ENCODE data around the gene PBX1. TPM values are rescaled to one million over a fixed set of nuclear protein-coding genes. Genes with fewer than 3 reads are reported as not detected.

PBX1 gene
- total and polyA plus RNA-seq, 2 donors (not counting 3 experiments of a cell fraction or from before 2014, with no cell fraction given), result 10.7 to 24.1 TPM

- no TSS peak for BruUV-seq (replicated peaks)
- POLR2A ChIA-PET, result no interaction called here
- no peaks in the 10 kb centered on the region for H3K36me3 ChIP-seq (ENCODE audit: control insufficient read depth in 2 of 2, extremely low read depth in 1 of 2, insufficient read depth in 2 of 2, low read length in 2 of 2)
- H3K79me2 ChIP-seq (ENCODE audit: control insufficient read depth, insufficient read depth, low read length), result no peaks in the 10 kb centered on the region
- no peak overlapping the region for H3K4me3 ChIP-seq (replicated peaks in 1 of 3; ENCODE audit: insufficient read depth in 1 of 3, low read depth in 1 of 3, low read length in 3 of 3)
- no peak overlapping the region for H3K4me2 ChIP-seq (ENCODE audit: insufficient read depth, low read length)
- H3K9me3 ChIP-seq (replicated peaks; ENCODE audit: control insufficient read depth, insufficient read depth, low read length), result no peaks in the 10 kb centered on the region
- no peak overlapping the region for H3K9ac ChIP-seq (replicated peaks; ENCODE audit: extremely low read depth, insufficient read depth, low read length)
- FAIRE-seq (no peak), DNase-seq (ENCODE audit: low read depth, low spot score) (no peak)
- intact Hi-C loops (cut with micrococcal nuclease) (no loop called here), dilution Hi-C loops (cut with MboI; ENCODE audit: extremely low pct_ligation_motif_present, low sequenced_read_pairs) (no loop called here)
- CTCF ChIA-PET, result no interaction called here
- no peak for TF ChIP-seq CTCF (IDR thresholded peaks at IDR 0.05; ENCODE audit: extremely low read depth in 1 of 2, insufficient read depth in 1 of 2, low read depth in 1 of 2, low read length in 2 of 2)
- no peak for TF ChIP-seq JUN (IDR thresholded peaks at IDR 0.05; ENCODE audit: borderline replicate concordance, insufficient read depth, insufficient read length, low read depth)
- TF ChIP-seq POLR2A (IDR thresholded peaks at IDR 0.05; ENCODE audit: low read depth, low read length), result no peak
- TF ChIP-seq EZH2 (IDR thresholded peaks at IDR 0.05; ENCODE audit: borderline replicate concordance, low read depth, low read length, severe bottlenecking), result no peak
- TF ChIP-seq MAX (IDR thresholded peaks at IDR 0.05; ENCODE audit: insufficient read depth, insufficient read length), result no peak
- no peak for TF ChIP-seq GATA2 (IDR thresholded peaks at IDR 0.05; ENCODE audit: insufficient read depth, insufficient read length, low read depth, low read length)
- TF ChIP-seq POLR2AphosphoS5 (IDR thresholded peaks at IDR 0.05; ENCODE audit: insufficient read depth, low read depth, low read length), result no peak
- no peak for TF ChIP-seq FOS (IDR thresholded peaks at IDR 0.05; ENCODE audit: borderline replicate concordance, insufficient read depth, low read length)
- no peak for TF ChIP-seq MYC (IDR thresholded peaks at IDR 0.05; ENCODE audit: low read depth, low read length)
- no peaks in the 10 kb centered on the region for H3K27me3 ChIP-seq (ENCODE audit: control insufficient read depth in 2 of 2, insufficient read depth in 2 of 2, low read length in 2 of 2)
- no peaks in the 10 kb centered on the region for H3K4me1 ChIP-seq (ENCODE audit: control insufficient read depth, extremely low read depth, insufficient read depth, low read length)
- no peak overlapping the region for H3K27ac ChIP-seq (ENCODE audit: insufficient read depth, low read depth, low read length)
- no peaks in the 10 kb centered on the region for H3K9me1 ChIP-seq (replicated peaks; ENCODE audit: control insufficient read depth, extremely low read depth, insufficient read depth, low read length)
- H4K20me1 ChIP-seq (replicated peaks; ENCODE audit: control insufficient read depth, extremely low read depth, insufficient read depth, low read length), result no peaks in the 10 kb centered on the region
- H2AFZ ChIP-seq (ENCODE audit: low read depth, low read length), result no peak overlapping the region
Measured at GRCh38 chr1:164636757-164637156, 77.8 kb downstream of the PBX1 start.
